ENCODE results near the gene LENG1.
"Not testable (repeated sequence)": the region's sequence is repeated elsewhere in the genome, so short reads cannot be mapped to it uniquely, and the experiment has no call there.

LENG1 gene

DNA sequence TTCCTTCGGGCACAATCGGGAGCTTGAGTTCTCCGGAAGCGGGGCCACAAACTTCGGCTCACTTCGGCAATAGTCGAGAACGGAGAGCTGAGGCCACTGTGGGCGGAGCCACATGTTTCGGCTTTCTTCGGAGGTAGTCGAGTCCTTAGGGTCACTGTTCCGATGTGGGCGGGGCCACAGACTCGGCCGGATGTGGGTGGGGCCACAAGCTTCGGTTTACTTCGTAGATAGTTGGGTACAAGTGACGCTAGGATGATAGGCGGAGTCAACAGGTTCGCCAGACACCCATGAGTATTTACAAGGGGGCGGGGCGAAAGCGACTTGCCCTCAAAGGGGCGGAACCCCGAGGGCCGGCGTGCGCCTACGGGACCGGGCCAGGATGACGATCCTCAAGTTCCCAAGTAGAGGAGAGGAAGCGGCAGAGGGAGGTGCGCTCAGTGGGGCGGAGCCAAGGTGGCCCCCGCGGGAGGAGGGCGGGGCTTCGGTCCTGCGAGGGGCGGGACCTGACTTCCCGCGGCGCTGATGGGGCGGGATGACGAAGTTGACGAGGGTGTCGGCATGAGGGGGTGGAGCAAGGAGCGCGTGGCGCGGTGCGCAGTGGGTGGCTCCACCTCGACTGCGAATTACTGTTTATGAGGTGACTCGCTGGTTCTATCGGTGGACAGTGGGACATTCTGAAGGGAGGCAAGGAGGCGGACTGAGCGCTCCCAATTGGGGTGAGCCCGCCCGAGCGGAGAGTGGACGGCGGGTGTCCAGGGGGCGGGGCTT is 30.4 kb upstream of the LENG1 start:
- peak; percentile 100 for DNase-seq (ENCODE audit: low spot score)

DNA sequence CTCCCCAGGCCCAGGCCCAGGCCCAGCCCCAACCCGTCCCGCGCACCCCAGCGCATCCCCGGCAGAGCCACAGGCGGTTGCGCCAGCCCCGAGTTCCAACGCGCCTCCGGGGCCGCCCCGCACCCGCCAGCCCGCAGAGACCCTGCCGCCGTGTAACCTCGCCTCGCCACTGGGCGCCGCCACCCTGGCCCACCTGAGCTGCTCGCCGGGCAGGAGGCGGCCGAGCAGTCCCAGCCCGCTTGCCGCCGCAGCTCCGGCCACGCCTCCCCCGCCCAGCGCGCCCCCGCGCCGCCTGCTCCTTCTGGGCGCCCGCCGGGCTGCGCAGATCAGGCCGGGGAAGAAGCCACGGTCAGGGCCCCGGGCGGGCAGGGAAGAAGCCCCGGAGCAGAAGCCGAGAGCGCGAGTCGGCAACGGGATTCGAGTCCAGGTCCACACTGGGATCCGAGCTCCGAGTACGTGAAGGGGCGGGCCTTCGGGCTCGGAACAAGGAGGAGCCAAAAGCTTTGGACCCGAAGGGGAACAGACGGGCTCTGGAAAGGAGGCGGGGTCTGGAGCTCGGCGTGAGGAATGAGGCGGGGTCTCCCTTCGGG is 29.7 kb upstream of the LENG1 start, which contains the start of gene MBOAT7:
MBOAT7 (minus strand) TSS at position 436 of the 590 bp plus-strand sequence. CDS start 1,072 bp downstream, outside the sequence.
- no peak for DNase-seq (ENCODE audit: low spot score)

DNA sequence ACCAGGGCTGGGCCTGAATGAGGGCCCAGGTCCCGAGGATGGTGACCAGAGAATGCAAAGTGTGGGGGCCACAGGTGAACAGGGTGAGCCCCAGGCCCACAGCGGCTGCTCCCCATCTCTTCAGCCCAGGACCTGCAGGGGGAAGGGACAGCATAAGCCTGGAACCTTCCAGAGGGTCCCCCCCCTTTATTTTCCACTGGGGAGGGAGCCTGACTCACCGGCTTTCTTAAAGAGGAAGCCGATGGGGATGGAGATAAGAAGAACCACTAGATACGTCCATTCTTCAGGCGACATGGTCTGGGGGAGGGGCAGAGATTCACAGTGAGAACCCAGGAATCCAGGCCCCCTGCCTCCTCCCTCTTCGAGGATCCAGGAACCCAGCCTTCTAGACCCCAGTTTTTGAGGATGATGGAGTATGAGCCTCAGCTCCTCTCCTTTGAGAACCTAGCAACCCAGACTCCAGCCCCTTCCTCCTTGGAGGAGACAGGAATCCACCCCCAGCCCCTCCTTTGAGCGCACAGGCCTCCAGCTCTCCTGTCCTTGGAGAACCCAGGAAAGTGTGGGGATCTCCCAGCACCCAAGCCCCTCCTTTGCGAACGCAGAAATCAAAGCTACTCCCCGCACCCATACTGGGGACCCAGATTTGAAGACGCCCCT is 28.8 kb upstream of the LENG1 start:
- DNase-seq (ENCODE audit: low spot score) = no peak

DNA sequence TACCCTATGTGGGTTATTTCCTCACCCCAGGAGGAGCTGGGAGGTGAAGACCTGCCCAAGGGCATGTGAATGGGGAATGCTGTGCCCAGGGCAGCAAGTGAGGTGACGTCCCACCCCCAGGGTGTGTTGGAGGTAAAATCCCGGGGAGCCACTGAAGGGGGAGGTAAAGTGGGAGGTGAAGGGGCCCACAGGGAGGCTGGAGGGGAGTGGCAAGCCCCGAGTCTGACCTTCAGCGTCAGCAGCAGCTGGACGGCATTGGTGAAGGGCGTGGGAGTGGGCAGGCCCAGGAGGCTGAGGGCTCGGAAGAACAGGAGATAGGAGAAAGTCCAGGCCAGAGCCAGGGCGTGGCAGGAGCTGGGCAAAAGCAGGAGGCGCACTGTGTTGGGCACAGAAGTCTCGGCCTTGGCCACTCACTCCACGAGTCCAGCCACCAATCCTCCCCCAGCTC is 27.4 kb upstream of the LENG1 start:
- DNase-seq (ENCODE audit: low spot score) = no peak

DNA sequence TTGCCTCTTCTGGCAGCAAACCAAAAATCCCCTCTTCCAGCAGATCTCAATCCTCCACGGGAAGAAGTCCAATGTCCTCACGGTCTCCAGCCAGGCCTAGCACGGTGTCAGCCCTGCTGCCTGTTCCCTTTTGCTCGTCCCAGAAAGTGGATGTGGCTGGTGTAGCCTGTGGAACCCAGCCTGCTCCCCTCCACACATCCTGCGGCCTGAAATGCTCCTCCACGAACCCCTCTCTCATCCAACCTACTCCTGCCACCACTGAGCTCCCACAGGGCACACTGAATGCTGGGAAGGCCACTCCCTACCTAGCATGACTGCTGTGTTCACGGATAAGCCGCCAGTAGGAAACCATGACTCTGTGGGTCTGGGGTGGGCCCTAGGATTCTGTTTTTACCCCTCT is 26.8 kb upstream of the LENG1 start:
- DNase-seq (ENCODE audit: low spot score) = no peak

DNA sequence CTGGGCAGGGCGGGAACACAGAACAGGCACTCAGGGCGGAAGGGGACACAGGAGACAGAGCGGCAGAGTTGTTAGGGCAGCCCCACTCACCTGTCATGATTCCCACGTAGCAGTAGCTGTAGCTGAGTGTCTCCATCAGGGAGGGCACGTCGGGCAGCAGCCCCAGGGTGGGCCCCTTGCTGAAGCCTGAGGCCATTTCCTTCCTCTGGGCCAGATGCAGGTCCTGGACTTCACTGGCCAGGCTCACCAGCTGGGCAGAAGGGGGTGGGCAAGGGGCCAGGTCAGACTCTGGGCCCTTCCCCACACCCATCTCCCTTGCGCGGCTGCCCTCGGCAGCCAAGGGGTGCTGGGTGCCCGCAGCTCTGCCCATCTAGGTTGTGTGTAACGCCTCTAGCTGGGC is 23.9 kb upstream of the LENG1 start:
- DNase-seq (ENCODE audit: low spot score) = no peak

DNA sequence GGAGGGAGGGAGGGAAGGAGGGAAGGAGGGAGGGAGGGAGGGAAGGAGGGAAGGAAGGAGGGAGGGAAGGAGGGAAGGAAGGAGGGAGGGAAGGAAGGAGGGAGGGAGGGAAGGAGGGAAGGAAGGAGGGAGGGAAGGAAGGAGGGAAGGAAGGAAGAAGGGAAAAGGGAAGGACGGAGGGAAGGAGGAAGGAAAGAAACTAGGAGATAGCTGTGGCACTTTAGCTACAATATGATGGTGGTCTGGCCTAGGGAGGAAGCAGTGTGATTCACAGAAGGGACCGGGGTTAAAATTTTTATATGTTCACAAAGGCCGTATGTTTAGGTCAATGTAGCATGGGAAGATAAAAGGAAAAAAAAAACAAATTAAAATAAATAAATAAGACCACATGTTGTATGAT is 22.4 kb upstream of the LENG1 start:
- not testable (repeated sequence) for DNase-seq (ENCODE audit: low spot score)

DNA sequence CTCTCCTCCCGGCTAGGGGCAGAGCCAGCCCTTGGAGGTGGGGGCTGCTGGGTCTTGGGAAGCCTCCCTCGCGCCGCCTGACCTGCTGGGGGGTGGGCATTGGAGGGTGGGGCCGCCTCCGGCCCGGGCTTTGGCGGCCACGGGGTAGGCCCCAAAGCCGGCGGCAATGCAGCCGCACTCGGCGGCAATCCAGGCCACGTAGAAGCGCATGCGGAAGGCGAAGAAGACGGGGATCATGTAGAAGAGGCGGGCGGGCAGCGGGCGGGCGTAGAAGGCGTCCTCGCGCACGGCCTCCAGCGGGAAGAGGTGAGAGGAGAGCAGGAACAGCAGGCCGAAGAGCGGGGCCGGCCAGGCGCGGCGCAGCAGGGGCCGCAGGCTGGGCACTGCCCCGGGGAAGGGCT is 21.2 kb upstream of the LENG1 start:
- no peak for DNase-seq (ENCODE audit: low spot score)

DNA sequence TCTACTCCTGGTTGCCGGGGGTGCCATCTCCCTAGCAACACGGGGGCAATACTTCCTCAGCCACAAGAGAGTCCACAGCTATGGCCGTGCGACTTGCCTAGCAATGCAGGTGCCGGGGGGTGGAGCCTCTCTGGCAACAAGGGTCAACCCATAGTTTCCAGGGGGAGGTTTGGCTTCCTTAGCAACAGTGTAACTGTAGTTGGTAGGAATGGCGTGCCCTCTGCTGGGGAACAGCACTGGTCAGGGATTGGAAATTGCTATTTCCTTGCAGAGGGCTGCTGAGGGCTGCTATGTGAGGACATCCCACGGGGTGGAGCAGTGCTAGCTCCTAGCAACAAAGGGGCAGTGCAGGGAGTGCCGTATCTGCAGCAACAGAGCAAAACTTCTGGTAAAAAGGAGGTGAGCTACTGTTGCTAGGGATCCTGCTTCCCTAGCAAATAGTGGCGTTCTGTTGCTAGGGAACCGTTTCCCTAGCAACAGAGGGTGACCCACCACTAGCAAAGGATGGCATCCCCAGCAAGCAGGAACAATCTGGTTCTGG is 20.5 kb upstream of the LENG1 start:
- peak; percentile 55 for DNase-seq (ENCODE audit: low spot score)

DNA sequence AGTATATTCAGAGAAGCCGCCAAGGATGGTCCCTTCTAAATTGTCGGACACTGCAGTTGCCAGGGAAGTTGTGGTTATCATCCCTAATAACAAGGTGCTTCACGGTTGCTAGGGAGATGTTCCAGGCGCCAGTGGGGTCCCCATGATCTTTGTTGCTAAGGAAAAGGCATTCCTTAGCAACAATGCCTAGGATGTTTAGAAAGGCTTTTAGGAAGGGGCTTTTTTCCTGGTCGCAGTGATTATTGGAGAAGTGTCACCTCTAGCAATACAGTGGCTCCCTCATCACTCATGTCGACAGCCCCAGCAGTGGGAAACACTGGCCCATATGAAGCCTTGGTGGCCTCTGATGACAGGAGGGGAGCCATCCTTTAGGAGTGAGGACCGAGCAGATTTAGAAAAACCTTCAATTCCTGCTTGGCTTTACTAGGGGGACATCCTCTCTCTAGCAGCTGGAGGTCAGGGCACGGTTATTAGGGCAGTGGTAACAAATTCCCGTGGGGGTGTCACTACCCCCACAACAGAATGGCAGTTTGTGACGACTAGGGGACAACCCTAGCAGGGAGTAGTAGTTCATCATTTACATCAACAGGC is 19.8 kb upstream of the LENG1 start:
- no peak for DNase-seq (ENCODE audit: low spot score)

DNA sequence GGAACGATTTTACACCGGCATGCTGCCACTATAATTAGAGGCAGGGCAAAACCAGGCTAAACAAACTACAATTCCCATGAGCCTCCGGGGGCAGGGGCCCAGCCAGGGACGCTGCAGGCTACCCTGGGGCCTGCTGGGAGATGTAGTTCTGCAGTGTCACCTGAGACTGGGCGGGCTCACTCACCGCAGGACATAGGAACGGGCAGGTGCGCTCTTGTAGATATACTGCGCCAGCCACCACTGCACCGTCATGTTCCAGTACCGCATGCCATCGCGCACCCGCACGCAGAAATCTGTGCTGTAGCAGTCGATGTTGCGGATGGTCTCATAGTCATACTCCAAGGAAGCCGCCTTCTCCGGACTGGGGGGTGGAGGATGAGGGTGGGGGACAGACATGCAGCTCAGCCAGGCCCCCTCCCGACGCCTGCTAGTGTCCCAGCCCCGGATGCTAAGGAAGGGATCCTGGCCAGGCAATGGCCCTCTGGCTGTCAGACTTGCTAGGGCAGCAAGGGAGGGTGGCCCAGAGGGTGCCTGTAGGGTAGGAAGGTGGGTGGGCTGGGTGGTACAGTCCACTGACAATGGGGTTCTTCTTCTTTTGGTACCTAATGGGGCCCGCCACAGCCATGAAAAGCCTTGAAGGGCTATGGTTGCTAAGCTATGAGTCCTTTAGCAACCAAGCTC is 19.2 kb upstream of the LENG1 start:
- no peak for DNase-seq (ENCODE audit: low spot score)

DNA sequence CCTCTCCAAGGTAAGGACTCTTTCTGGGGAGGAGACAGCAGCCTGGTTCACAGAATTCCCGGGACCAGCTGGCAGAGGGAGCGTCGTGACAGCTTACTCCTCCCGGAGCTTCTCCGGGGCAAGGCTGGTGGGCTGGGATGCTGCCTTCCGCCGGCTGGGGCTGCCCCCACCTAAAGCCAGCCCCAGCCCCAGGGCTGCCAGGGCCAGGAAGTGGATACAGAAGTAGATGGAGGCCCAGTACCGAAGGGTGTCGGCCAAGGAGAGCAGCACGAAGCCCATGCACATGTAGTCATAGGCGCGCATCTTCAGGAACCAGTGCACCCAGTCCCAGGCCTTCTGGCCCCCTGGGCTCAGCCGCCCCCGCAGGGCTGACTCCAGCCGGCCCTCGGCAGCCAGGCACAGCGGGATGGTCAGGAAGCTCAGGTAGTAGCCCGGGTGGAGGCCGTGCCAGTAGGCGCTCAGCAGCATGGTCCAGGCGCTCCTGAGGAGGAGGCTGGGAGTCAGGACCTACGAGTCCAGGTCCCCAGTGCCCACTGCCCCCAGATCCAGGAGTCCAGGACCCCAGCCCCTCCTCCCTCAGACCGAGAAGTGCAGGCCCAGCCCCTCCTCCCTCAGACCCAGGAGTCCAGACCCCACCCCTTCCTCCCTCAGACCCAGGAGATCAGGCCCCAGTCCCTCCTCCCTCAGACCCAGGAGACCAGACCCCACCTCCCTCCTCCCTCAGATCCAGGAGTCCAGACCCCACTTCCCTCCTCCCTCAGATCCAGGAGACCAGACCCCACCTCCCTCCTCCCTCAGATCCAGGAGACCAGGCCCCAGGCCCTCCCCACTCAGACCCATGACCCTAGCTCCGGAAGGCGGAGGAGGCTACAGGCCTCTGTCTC is 14.7 kb upstream of the LENG1 start:
- DNase-seq (ENCODE audit: low spot score) = no peak

DNA sequence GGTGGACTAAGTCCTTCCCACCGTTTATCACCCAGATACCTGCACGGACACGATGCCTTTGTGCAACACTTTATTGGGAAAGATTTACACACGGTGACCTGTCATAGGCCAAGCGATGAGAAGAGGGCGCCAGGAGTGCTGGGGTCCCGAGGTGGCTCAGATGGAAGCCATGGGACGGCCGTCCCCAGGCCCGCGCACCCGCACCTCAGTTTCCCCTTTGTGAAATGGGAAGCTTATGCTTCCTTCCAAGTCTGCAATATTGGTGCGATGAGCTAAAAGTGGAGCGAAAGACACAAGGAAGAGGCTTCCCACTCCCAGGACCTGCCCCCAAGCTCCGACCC is 13.8 kb upstream of the LENG1 start:
- DNase-seq (ENCODE audit: low spot score) = no peak

DNA sequence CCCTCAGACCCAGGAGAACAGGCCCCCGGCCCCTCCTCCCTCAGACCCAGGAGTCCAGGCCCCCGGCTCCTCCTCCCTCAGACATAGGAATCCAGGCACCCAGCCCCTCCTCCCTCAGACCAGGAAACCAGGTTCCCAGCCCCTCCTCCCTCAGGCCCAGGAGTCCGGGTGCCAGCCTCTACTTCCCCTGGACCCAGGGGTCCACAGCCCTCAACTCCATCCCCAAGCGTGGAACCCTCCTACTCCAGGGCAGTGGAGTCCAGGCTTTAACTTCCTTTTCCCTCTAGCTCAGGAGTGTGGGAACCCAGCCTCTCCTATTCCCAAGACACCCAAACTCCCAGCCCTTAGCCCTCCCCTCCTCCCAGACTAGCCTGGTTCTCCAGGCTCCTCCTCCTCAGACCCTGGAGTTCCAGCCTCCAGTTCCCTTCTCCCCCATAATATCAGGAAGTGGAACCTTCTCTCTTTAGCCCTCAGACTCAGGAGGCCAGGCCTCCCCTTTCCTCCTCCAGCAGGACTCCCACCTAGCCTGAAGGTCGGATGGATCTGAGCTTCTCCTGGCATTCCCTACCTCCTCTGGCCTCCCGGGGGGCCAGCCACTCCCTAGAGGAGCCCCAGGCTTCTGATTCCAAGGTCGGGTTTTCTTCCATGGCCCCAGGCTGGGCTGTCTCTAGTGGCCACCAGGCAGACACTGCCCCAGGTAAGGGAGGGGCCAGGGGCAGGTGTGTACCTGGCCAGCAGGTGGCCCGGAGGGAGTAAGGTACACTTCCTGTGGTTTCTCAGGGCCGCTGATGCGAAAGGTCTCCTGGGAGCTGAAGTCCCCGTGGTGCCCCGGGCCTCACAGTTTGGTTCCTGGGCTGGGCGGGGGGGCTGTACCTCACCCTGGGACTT is 13.2 kb upstream of the LENG1 start, which contains the start of gene TMC4:
TMC4 (minus strand) TSS at position 690 of the 888 bp plus-strand sequence; CDS start at position 647, 43 bp downstream.
- no peak for DNase-seq (ENCODE audit: low spot score)

DNA sequence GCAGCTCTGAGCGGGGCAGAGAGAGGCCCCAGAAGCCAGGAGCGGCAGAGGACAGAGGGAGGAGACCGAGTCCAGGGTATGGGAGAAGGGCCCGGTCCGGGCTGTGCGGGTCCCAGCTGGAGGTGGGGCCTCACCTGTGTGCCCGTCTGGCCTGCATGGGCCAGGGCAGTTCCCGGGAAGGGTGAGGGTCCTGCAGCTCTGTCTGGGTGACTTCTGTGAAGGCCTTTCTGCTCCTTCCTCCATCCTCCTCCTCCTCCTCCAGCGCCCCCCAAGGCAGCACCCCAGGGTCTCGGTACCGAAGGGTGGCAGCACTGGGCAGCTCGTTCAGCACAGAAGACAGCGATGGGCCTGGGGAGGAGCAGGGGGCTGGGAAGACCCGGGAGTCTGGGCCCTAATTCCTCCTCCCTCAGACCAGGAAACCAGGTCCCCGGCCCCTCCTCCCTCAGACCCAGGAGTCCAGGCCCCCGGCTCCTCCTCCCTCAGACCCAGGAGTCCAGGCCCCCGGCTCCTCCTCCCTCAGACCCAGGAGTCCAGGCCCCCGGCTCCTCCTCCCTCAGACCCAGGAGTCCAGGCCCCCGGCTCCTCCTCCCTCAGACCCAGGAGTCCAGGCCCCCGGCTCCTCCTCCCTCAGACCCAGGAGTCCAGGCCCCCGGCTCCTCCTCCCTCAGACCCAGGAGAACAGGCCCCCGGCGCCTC is 12.4 kb upstream of the LENG1 start:
- not testable (repeated sequence) for DNase-seq (ENCODE audit: low spot score)

DNA sequence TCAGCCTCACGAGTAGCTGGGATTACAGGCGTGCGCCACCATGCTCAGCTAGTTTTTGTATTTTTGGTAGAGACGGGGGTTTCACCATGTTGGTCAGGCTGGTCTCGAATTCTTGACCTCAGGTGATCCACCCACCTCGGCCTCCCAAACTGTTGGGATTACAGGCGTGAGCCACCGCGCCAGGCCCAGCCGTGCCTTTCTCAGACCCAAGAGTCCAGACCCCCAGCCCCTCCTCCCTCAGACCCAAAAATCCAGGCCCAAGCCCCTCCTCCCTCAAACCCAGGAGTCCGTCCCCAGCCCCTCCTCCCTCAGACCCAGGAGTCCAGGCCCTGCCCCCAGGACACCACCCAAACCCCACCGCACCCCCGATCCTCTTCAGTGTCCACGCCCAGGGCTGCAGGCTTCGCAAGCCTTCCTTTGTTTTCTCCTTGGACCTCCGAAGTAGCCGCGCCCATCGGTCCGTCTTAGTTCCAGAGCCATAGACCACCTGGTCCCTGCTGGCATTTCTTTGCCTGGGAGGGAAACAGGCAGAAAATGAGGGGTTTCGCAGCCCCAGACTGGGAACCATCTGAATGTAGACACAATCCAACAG is 9.7 kb upstream of the LENG1 start:
- no peak for DNase-seq (ENCODE audit: low spot score)

DNA sequence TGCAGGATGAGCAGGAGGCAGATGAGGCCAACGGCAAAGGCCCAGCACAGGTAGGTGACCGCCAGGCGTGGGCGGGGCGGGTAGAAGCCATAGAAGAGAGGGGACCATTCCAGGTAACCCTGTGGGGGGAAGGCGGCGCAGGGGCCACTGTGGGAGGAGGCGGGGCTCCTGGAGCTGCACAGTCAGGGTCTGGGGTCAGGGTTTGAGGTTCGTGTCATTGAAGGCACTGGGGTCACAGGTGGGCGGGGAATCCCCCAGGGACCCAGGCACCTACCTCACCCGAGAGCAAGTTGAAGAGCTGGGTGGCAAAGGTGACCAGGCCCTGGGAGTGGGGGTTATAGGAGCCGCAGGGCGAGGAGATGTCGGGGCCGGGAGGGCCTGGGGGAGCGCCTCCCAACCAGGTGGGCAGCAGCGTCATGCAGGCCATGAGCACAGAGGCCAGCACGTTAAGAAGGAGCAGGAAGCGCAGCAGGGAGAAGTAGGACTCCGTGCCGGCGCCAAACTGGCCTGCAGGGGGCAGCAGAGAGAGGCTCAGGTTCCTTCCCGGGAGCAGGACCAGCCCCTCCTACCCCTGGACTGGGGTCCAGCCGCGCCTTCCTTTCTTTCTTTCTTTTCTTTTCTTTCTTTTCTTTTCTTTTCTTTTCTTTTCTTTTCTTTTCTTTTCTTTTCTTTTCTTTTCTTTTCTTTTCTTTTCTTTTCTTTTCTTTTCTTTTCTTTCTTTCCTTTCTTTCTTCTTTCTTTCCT is 8.8 kb upstream of the LENG1 start:
- peak; percentile 74 for DNase-seq (ENCODE audit: low spot score)

DNA sequence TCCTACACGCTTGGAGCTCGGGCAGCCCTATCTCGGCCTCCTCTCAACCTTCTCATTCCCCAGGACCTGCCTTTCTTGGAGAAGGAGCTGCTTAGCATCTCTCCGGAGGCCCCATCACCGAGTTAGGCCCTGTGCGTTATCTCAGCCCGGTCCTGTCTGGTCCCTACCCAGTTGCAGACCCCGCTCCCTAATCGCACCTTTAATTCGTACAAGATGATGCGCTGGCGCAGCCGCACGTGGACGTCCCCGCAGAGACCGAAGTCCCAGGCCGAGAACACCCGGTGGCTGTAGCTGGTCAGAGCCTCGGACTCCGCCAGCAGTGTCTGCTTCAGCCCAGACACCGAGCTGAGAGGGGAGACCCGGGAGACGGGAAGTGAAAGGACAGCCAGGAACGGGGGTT is 5.7 kb upstream of the LENG1 start:
- no peak for DNase-seq (ENCODE audit: low spot score)

Data from putamen (tissue), 1 donor.